Fibroblast of skin of back (primary cell): Measurements from ENCODE around the gene GPX4.

Experiments used
- DNase-seq: peaks from one replicate; pipeline ENCODE4 v3.0.0-alpha.2; 2013

GPX4 gene

DNA sequence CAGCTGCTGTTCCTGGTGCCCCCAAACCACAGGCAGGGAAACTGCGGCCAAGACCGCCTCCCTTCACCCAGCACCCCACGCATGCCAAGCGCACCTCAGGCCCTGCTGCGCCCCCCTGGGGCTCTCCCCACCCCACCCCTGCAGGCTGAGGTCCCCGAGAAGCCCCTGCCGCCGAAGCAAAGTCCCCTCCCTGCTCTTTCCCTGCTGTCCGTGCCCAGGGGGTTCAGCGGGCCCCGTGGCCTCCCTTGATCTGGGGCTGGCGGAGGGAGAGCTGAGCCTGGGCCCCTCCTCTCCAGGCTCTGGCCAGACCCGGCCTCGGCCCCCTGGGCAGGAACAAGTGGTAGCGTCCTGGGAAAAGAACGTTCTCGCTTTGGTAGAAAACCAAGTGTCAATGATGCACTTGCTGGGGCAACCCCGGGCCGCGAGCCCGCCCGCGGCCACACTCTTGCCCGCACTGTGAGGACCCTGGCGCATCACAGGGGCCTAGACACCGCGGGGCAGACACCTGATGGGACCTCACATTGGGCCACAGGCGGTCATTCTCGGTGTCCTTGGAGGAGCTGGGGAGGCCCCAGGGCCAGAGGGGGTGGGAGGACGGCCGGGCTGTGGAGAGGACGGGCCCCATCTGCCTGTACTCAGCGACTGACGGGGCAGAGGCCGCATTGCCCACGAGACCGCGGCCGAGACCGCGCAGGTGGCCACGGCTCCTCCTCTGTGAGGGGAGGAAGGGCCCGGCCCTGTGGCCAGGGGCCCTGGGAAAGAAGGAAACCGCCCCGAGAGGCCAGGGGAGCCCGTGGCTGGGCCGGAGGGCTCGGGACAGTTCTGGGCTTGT, 29.0 kb downstream of the GPX4 start:
- no peak for DNase-seq

DNA sequence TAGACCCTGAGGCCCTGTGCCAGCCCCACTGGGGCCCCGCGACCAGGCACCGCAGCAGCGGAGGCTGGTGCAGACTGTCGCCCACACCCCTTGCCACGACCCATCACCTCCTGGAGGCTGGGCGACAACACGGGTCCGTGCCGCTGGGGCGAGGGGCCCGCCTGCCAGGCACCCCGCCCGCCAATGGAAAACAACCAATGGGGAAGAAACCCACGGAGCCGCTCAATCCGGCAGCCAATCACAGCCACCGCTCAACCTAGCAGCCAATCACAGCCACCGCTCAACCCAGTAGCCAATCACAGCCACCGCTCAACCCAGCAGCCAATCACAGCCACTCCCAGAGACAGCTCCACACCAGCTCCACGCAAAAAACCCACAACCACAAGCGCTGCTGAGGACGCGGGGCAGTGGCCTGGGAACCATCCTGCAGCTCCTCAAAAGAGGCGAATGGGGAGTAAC, 29.7 kb downstream of the GPX4 start:
- no peak for DNase-seq

DNA sequence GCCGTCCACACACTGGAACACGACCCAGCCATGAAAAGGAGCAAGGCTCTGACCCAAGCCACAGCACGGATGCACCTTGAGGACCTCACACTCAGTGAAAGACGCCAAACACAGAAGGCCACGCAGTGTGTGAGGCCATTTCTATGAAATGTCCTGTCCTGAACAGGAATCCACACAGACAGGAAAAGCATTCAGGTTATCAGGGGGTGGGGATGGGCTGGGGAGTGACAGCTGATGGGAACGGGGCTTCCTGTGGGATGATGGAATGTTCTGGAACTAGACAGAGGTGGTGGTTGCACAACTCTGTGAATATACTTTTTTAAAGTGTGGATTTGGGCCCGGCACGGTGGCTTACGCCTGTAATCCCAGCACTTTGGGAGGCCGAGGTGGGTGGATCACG, 30.6 kb downstream of the GPX4 start:
- no peak for DNase-seq

- DNase-seq = no peak
These were observed 31.7 kb downstream of the GPX4 start for GRCh38 chr19:1135454-1135853.

- DNase-seq = no peak
These were observed 32.4 kb downstream of the GPX4 start for GRCh38 chr19:1136201-1136600.

DNA sequence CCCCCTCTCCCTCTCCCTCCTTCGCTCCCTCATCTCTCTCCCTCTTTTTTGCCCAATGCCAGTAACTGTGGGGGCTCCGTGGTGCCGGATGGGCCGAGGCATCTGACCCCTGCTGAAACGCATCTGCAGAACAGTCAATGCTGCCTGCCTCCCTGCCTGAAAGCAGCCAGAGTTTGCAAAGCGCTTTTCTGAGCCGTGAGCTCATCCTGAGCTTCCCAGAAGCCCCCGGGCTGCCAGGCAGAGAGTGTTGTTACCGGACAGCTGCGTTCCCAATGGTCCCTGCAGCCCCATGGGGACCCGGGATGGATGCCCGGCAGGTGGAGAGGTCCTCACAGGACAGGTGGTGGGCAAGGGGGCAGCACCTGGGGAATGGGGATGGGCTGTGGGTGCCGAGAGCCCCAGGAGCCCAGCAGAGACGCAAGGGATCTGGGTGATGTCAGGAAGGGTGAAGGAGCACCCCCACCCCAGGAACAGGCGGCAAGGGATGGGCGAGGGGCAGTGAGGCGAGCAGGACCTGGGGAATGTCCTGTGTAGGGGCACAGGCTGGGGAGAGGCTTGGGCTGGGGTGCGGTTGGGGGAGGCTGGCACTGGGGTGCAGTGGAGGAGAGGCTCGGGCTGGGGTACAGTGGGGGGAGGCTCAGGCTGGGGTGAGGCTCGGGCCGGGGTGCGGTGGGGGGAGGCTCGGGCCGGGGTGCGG, 33.0 kb downstream of the GPX4 start:
- DNase-seq = no peak

- DNase-seq = no peak
These were observed 34.3 kb downstream of the GPX4 start for GRCh38 chr19:1138121-1138520.

- DNase-seq = no peak
These were observed 35.3 kb downstream of the GPX4 start for GRCh38 chr19:1139126-1139525.

DNA sequence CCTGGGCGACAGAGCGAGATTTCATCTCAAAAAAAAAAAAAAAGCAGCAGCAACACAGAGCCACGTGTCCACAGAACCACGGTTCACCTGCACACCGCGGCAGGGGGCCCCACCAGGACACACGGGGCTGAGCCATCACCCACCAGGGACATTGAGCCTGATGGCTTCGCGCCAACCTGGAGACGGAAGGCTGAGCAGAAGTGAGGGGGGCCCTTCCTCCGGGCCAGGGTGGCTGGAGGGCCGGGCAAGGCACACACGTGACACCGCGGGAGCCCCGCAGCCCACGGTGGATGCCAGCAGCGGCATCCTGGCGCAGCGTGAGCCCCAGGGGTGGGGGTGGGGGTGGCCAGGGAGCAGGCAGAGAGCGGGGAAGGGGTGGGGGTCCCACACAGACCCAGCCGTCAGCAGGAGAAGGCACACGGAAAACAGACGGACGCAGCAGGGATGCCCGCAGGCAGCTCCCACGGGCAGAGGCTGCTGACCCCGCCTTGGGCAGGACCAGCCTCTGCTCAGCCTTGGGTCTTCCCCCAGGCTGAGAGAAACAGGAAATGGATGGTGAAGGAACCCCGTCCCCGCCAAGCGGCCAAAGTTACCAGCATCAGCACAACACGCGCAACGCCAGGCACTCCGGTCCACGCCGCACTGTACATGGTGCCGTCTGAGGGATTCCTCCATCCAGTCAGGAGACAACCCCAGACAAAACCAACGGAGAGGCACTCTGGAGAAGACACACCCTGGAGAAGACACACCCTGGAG, 36.7 kb downstream of the GPX4 start:
- DNase-seq = no peak

GRCh38 chr19:1141944-1142343, 38.1 kb downstream of the GPX4 start:
- no peak for DNase-seq

DNA sequence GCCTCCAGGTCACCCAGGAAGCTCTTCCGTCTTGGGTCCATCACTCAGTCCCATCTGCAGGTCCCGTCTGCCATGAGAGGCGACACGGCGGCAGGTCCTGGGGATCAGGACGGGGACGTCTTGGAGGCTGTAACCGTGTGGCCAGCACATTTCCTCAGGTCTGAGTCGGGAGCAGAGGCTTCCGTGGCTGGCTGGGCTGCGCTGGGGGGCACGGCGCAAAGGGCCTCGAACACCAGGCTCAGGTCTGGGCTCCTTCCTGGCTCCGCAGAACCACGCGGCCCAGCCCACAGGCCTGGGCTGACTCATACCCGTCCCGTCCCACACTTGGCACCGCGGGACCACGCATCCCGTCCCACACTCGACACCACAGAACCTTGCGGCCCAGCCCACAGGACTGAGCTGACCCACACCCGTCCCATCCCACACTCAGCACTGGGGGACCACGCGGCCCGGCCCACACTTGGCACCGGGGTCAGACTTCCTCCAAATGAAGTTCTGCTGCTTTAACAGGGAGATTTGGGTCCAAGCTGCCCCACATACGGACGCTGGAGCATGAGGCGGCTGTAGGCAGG, 40.1 kb downstream of the GPX4 start:
- DNase-seq = no peak

- DNase-seq = no peak
These were observed 40.9 kb downstream of the GPX4 start for GRCh38 chr19:1144741-1145140.

- DNase-seq = no peak
These were observed 42.0 kb downstream of the GPX4 start for GRCh38 chr19:1145635-1146411.

- DNase-seq = no peak
These were observed 42.6 kb downstream of the GPX4 start for GRCh38 chr19:1146412-1146699.

GRCh38 chr19:1146858-1147780, 43.3 kb downstream of the GPX4 start:
- DNase-seq = no peak

DNA sequence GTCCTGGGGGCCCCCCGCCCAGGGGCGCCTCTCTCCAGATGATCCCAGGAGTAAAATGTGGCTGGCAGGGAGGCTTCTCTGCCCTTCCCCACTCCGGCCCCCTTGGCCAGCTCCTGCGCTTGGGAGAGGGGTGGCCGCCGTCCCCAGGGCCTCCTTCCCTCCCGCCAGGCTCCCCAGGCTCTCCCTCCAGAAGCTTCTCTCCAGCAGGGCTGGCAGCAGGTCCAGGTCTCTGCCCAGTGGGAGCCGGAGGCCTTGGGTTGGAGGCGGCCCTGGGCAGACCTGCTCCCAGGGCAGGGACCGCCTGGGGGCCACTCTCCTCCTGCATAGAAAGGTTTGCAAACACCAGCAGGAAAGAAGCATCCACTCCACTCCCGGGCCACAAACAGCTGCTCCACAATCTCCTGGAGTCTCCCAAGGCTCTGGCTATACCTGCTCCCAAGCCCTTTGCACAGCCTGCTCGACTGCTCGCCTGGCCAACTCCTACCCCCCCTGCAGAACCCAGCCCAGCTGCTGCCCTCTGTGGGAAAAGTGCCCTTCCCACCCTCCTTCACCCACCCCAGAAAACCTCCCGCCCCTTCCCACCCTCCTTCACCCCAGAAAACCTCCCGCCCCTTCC, 44.2 kb downstream of the GPX4 start:
- DNase-seq = no peak

GRCh38 chr19:1149259-1150045, 45.7 kb downstream of the GPX4 start:
- DNase-seq = no peak

- no peak for DNase-seq
These were observed 46.7 kb downstream of the GPX4 start for GRCh38 chr19:1150333-1151036.

GRCh38 chr19:1151037-1151724, 47.4 kb downstream of the GPX4 start:
- no peak for DNase-seq
